GM13976 (cell line): ENCODE data around the gene GULP1.

ENCODE experiments used
- DNase-seq: peaks from one replicate; pipeline ENCODE4 v3.0.0; 2012; ENCODE audit warnings: low spot score
- CTCF ChIP-seq: IDR thresholded peaks from 2 replicates; pipeline ENCODE4 v1.5.1; 2012; ENCODE audit warnings: borderline replicate concordance, mild to moderate bottlenecking; ENCODE audit not compliant: insufficient read depth; ENCODE audit errors: extremely low read depth, missing control alignments, control extremely low read depth
- in situ Hi-C: fragments of 300-500 bp; cut with MboI; formaldehyde crosslinking; loops from one replicate; pipeline ENCODE4 v1.12.0; 2022; ENCODE audit warnings: low sequenced_read_pairs, mixed read lengths, inconsistent platforms; ENCODE audit not compliant: unreplicated experiment

GULP1 gene

GRCh38 chr2:188506843-188507242, 215.2 kb downstream of the GULP1 start:
- in situ Hi-C loops = loop anchor here (25.0 kb wide), 1 partner anchor 905 kb away; no protein-coding TSS in a partner anchor
- no peak for DNase-seq
- no peak for TF ChIP-seq CTCF

GRCh38 chr2:188511346-188511745, 219.7 kb downstream of the GULP1 start:
- in situ Hi-C loops = loop anchor here (25.0 kb wide), 1 partner anchor 901 kb away; no protein-coding TSS in a partner anchor

GRCh38 chr2:188512456-188512855, 220.8 kb downstream of the GULP1 start:
- peak; percentile 22 for TF ChIP-seq CTCF
- peak; percentile 8 for DNase-seq
- in situ Hi-C loops = loop anchor here (25.0 kb wide), 1 partner anchor 900 kb away; no protein-coding TSS in a partner anchor

More at GRCh38 chr2:188511346-188511745, 219.7 kb downstream of the GULP1 start:
- TF ChIP-seq CTCF = no peak
- no peak for DNase-seq

GRCh38 chr2:188515918-188516317, 224.2 kb downstream of the GULP1 start:
- in situ Hi-C loops = loop anchor here (25.0 kb wide), 1 partner anchor 896 kb away; no protein-coding TSS in a partner anchor
- TF ChIP-seq CTCF = no peak
- no peak for DNase-seq

GRCh38 chr2:188517549-188518215, 226.0 kb downstream of the GULP1 start:
- DNase-seq = no peak
- TF ChIP-seq CTCF = no peak
- in situ Hi-C loops = loop anchor here (25.0 kb wide), 1 partner anchor 895 kb away; no protein-coding TSS in a partner anchor

- DNase-seq = no peak
- TF ChIP-seq CTCF = no peak
- in situ Hi-C loops = loop anchor here (25.0 kb wide), 1 partner anchor 894 kb away; no protein-coding TSS in a partner anchor
These were observed 226.7 kb downstream of the GULP1 start for GRCh38 chr2:188518381-188518780.
